ENCODE results near the gene PLAGL2. TPM values are rescaled to one million over a fixed set of nuclear protein-coding genes. Genes with fewer than 3 reads are reported as not detected.

Gene PLAGL2
- total and polyA plus RNA-seq, 2 of the 8 experiments (the other 6 are each of a cell fraction or from before 2014, with no cell fraction given) = 20.6 to 25.4 TPM

- TF ChIP-seq CHD7 (IDR thresholded peaks at IDR 0.05; ENCODE audit: insufficient replicate concordance, low read length) = no peak
- TF ChIP-seq SP2 (IDR thresholded peaks at IDR 0.05; ENCODE audit: low read length) = no peak
- no peak for TF ChIP-seq TAF7 (optimal IDR thresholded peaks at IDR 0.05; ENCODE audit: borderline replicate concordance, low read depth, low read length)
- TF ChIP-seq POU5F1 (IDR thresholded peaks at IDR 0.05; ENCODE audit: low read depth, low read length) = no peak
- no peak for TF ChIP-seq MAFK (IDR thresholded peaks at IDR 0.05; ENCODE audit: low read depth, low read length)
- no peak for TF ChIP-seq JUN (IDR thresholded peaks at IDR 0.05; ENCODE audit: low read depth, low read length)
- TF ChIP-seq E2F6 (IDR thresholded peaks at IDR 0.05) = no peak
- TF ChIP-seq EGR1 (IDR thresholded peaks at IDR 0.05; ENCODE audit: borderline replicate concordance, low read depth, low read length) = no peak
- no peak for TF ChIP-seq ZNF274 (IDR thresholded peaks at IDR 0.05; ENCODE audit: borderline replicate concordance, extremely low read depth, low read length)
- TF ChIP-seq FOSL1 (IDR thresholded peaks at IDR 0.05; ENCODE audit: insufficient read depth, low read depth, low read length) = no peak
- no peak for TF ChIP-seq CBX8 (IDR thresholded peaks at IDR 0.05; ENCODE audit: borderline replicate concordance, low read depth, low read length)
Measured at GRCh38 chr20:32226391-32226790, 18.8 kb upstream of the PLAGL2 start (continued).

All from H1 (cell line).